Ecto neural progenitor cell (in vitro differentiated cells): ENCODE measurements around the gene VWA5B1.

Source experiments
- DNase-seq: peaks from one replicate; pipeline ENCODE4 v3.0.0-alpha.2; 2018; ENCODE audit warnings: low spot score

Gene VWA5B1

GRCh38 chr1:20389571-20389970, 98.9 kb downstream of the VWA5B1 start:
- DNase-seq = no peak

GRCh38 chr1:20390589-20391331, 100.1 kb downstream of the VWA5B1 start:
- no peak for DNase-seq

- no peak for DNase-seq
Observed at GRCh38 chr1:20395255-20395654, 104.6 kb downstream of the VWA5B1 start.

GRCh38 chr1:20398744-20399143, 108.1 kb downstream of the VWA5B1 start:
- no peak for DNase-seq

GRCh38 chr1:20399196-20399595, 108.5 kb downstream of the VWA5B1 start:
- no peak for DNase-seq

GRCh38 chr1:20399606-20400180, 109.0 kb downstream of the VWA5B1 start:
- no peak for DNase-seq

GRCh38 chr1:20400341-20401177, 109.9 kb downstream of the VWA5B1 start:
- peak; percentile 39 for DNase-seq

GRCh38 chr1:20401405-20402010, 110.8 kb downstream of the VWA5B1 start:
- peak; percentile 36 for DNase-seq

GRCh38 chr1:20402585-20403422, 112.1 kb downstream of the VWA5B1 start:
- peak; percentile 42 for DNase-seq

GRCh38 chr1:20403423-20404145, 112.9 kb downstream of the VWA5B1 start:
- peak; percentile 29 for DNase-seq

GRCh38 chr1:20404466-20404865, 113.8 kb downstream of the VWA5B1 start:
- peak; percentile 52 for DNase-seq
